CD14-positive monocyte (primary cell): ENCODE measurements around the gene ARID1B. TPM values are rescaled to one million over a fixed set of nuclear protein-coding genes. Genes with fewer than 3 reads are reported as not detected.

Source experiments
- DNase-seq, 3 donors: peaks; one replicate each; pipeline ENCODE4 v3.0.0-alpha.2; 2011 to 2022
- H2AFZ ChIP-seq: 2 replicates; pipeline ENCODE4 v1.6.0; 2012; ENCODE audit warnings: mild to moderate bottlenecking, low read depth, low read length, inconsistent platforms; ENCODE audit not compliant: insufficient read depth, poor library complexity, severe bottlenecking
- H3K27ac ChIP-seq, 2 donors: 1 replicate in 1 of 2; 2 replicates in 1 of 2; pipeline ENCODE4 v1.5.1; 2012 to 2013; ENCODE audit warnings: low read length in 2 of 2, control low read depth in 1 of 2, inconsistent platforms in 1 of 2, low read depth in 1 of 2, mild to moderate bottlenecking in 1 of 2
- H3K27me3 ChIP-seq, 2 donors: one replicate each; pipeline versions ENCODE4 v1.6.0 to v1.6.1; 2011 to 2013; ENCODE audit warnings: low read length in 2 of 2; ENCODE audit not compliant: control insufficient read depth in 2 of 2, insufficient read depth in 2 of 2
- H3K36me3 ChIP-seq, 2 donors: replicated peaks in 1 of 2; 1 replicate in 1 of 2; 2 replicates in 1 of 2; pipeline versions ENCODE4 v1.5.1 to v1.6.1; 2012 to 2013; ENCODE audit warnings: low read length in 2 of 2, control low read depth in 1 of 2, inconsistent platforms in 1 of 2, mild to moderate bottlenecking in 1 of 2; ENCODE audit not compliant: insufficient read depth in 2 of 2, control insufficient read depth in 1 of 2
- H3K4me1 ChIP-seq, 2 donors: 1 replicate in 1 of 2; 2 replicates in 1 of 2; pipeline versions ENCODE4 v1.5.1 to v1.6.1; 2012 to 2013; ENCODE audit warnings: low read length in 2 of 2, control low read depth in 1 of 2, inconsistent platforms in 1 of 2, mild to moderate bottlenecking in 1 of 2, moderate library complexity in 1 of 2; ENCODE audit not compliant: insufficient read depth in 2 of 2, control insufficient read depth in 1 of 2
- H3K4me2 ChIP-seq: replicated peaks from 2 replicates; pipeline ENCODE3; 2012; ENCODE audit warnings: low read length, moderate library complexity, mild to moderate bottlenecking; ENCODE audit not compliant: poor library complexity, severe bottlenecking; ENCODE audit errors: extremely low read depth
- H3K4me3 ChIP-seq, 3 experiments: fragments of 200-600 bp in 1 of 3; sonication (generic) in 1 of 3; replicated peaks in 1 of 3; 1 replicate in 2 of 3; 2 replicates in 1 of 3; pipeline ENCODE4 v1.5.1; 2011 to 2013; ENCODE audit warnings: low read length in 3 of 3, mild to moderate bottlenecking in 3 of 3, control low read depth in 2 of 3, low read depth in 2 of 3, inconsistent platforms in 1 of 3, moderate library complexity in 1 of 3
- H3K79me2 ChIP-seq: 2 replicates; pipeline ENCODE4 v1.6.0; 2012; ENCODE audit warnings: mild to moderate bottlenecking, control low read depth, inconsistent platforms, low read length, moderate library complexity; ENCODE audit not compliant: insufficient read depth
- H3K9ac ChIP-seq: 2 replicates; pipeline ENCODE4 v1.6.0; 2017; ENCODE audit warnings: low read length, mild to moderate bottlenecking; ENCODE audit not compliant: insufficient read depth, poor library complexity, severe bottlenecking
- H3K9me3 ChIP-seq, 2 donors: replicated peaks in 1 of 2; 1 replicate in 1 of 2; 2 replicates in 1 of 2; pipeline versions ENCODE4 v1.5.1 to v1.6.1; 2012 to 2013; ENCODE audit warnings: low read length in 2 of 2, control low read depth in 1 of 2; ENCODE audit not compliant: control insufficient read depth in 1 of 2, insufficient read depth in 1 of 2
- H4K20me1 ChIP-seq: 2 replicates; pipeline ENCODE4 v1.6.0; 2012; ENCODE audit warnings: mild to moderate bottlenecking, low read length, control low read depth, moderate library complexity; ENCODE audit not compliant: insufficient read depth
- H3K27ac Mint-ChIP-seq, 7 donors: one replicate each; pipeline ENCODE4 v1.8.0; 2020; ENCODE audit warnings: mild to moderate bottlenecking in 7 of 7, mixed read lengths in 7 of 7, moderate library complexity in 6 of 7, inconsistent platforms in 2 of 7
- H3K27me3 Mint-ChIP-seq, 3 donors: one replicate each; pipeline ENCODE4 v1.8.0; 2021 to 2022; ENCODE audit warnings: low read depth in 3 of 3, mild to moderate bottlenecking in 3 of 3, mixed read lengths in 3 of 3, moderate library complexity in 3 of 3, inconsistent platforms in 1 of 3
- H3K36me3 Mint-ChIP-seq, 2 donors: one replicate each; pipeline ENCODE4 v1.8.0; 2020; ENCODE audit warnings: mixed read lengths in 2 of 2, inconsistent platforms in 1 of 2, mild to moderate bottlenecking in 1 of 2
- H3K4me1 Mint-ChIP-seq: one replicate; pipeline ENCODE4 v1.8.0; 2020; ENCODE audit warnings: mild to moderate bottlenecking, mixed read lengths
- H3K4me3 Mint-ChIP-seq, 2 donors: one replicate each; pipeline ENCODE4 v1.8.0; 2020; ENCODE audit warnings: mild to moderate bottlenecking in 2 of 2, mixed read lengths in 2 of 2, moderate library complexity in 1 of 2
- H3K9me3 Mint-ChIP-seq, 7 donors: one replicate each; pipeline ENCODE4 v1.8.0; 2020 to 2022; ENCODE audit warnings: mixed read lengths in 7 of 7, mild to moderate bottlenecking in 6 of 7, moderate library complexity in 6 of 7, inconsistent platforms in 2 of 7
- WGBS: methylation state at CpG from one replicate; pipeline ENCODE4 v1.1.5; 2013; ENCODE audit warnings: missing lambda C conversion rate; ENCODE audit not compliant: insufficient coverage; 5-methylcytosine and 5-hydroxymethylcytosine counted together
- intact Hi-C, 2 donors: fragments of 100-400 bp; cut with micrococcal nuclease; formaldehyde crosslinking; loops; one replicate each; pipeline versions ENCODE4 v1.15.0 to v1.15.1; 2023
- polyA plus RNA-seq, 3 donors: library from polyadenylated mRNA; depleted of rRNA in 1 of 3; unstranded in 2 of 3; stranded (reverse) in 1 of 3; fragments of 300-500 nt in 2 of 3; fragments of >200 nt in 1 of 3; fragmentation: Illumina TruSeq in 2 of 3; gene quantifications; 1 replicate in 2 of 3; 2 replicates in 1 of 3; pipeline ENCODE4 v1.2.3, GENCODE V29; 2012 to 2021
- TF ChIP-seq, protein P1 (sequence below): fragments of 200-600 bp; IDR thresholded peaks from one replicate; pipeline ENCODE4 v1.8.0; 2022; ENCODE audit warnings: antibody characterized with exemption, mild to moderate bottlenecking

ARID1B gene
- polyA plus RNA-seq, 3 donors: 3.2 to 22.1 (median 3.8) TPM

DNA sequence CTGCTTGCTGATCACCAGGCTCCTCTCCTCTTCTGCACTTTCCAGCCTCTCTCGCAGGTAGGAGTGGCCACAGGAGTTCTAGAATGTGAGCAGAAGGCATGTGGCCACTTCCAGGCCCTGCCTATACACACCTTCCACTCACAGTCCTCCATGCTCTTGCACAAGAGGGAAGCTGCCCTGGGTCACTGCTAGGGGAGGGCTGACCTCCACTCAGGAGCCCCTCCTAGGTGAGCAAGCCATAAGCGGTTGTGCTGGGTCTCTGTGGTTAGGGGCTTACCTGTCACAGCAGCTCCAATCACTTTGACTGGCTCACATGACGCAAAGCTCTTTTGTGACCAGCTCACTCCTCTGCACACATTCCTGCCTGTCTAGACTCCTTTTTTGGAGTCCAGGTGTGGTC is 477.9 kb downstream of the ARID1B start:
- intact Hi-C loops: no loop called here

DNA sequence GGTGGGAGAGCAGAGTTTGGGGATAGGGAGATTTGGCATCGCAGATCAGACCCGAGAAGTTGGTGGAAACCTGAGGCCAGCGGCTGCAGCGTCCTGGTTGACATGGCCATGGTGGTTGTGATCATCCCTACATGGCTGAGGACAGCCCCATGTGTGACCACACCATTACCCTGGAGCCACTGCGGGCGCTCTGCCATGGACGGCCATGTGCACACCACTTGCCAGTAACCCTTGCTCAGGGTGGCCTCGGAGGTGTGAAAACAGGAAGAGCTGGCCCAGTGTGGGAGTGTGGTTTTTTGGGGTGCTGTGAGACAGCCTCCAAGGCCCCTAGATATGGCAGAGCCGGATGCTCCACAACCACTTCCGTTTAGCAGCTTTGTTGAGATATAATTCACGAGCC is 481.7 kb downstream of the ARID1B start:
- H3K4me3 Mint-ChIP-seq: no peak overlapping the region
- no peak for DNase-seq
- H3K4me1 Mint-ChIP-seq: no peaks in the 10 kb centered on the region
- no peak overlapping the region for H3K4me3 ChIP-seq
- H3K27ac Mint-ChIP-seq: no peak overlapping the region
- H3K79me2 ChIP-seq: no peaks in the 10 kb centered on the region
- H3K4me2 ChIP-seq: no peak overlapping the region
- no peaks in the 10 kb centered on the region for H4K20me1 ChIP-seq
- no peaks in the 10 kb centered on the region for H3K36me3 Mint-ChIP-seq
- no peaks in the 10 kb centered on the region for H3K27me3 ChIP-seq
- 81% methylated on average over 11 of the region's 11 CpGs for WGBS
- no peaks in the 10 kb centered on the region for H3K4me1 ChIP-seq
- intact Hi-C loops: no loop called here
- H3K36me3 ChIP-seq: no peaks in the 10 kb centered on the region
- H3K9me3 Mint-ChIP-seq: no peaks in the 10 kb centered on the region
- no peaks in the 10 kb centered on the region for H3K9me3 ChIP-seq
- no peak overlapping the region for H3K9ac ChIP-seq
- no peak overlapping the region for H3K27ac ChIP-seq
- no peak overlapping the region for H2AFZ ChIP-seq
- H3K27me3 Mint-ChIP-seq: peaks cover 2 to 17% (median 3%) of the 10 kb centered on the region in 3 donors
- TF ChIP-seq, protein P1, sequence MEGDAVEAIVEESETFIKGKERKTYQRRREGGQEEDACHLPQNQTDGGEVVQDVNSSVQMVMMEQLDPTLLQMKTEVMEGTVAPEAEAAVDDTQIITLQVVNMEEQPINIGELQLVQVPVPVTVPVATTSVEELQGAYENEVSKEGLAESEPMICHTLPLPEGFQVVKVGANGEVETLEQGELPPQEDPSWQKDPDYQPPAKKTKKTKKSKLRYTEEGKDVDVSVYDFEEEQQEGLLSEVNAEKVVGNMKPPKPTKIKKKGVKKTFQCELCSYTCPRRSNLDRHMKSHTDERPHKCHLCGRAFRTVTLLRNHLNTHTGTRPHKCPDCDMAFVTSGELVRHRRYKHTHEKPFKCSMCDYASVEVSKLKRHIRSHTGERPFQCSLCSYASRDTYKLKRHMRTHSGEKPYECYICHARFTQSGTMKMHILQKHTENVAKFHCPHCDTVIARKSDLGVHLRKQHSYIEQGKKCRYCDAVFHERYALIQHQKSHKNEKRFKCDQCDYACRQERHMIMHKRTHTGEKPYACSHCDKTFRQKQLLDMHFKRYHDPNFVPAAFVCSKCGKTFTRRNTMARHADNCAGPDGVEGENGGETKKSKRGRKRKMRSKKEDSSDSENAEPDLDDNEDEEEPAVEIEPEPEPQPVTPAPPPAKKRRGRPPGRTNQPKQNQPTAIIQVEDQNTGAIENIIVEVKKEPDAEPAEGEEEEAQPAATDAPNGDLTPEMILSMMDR: no peak

More for the DNA sequence above, 477.9 kb downstream of the ARID1B start:
- H3K27ac Mint-ChIP-seq: no peak overlapping the region
- no peak overlapping the region for H2AFZ ChIP-seq
- no peaks in the 10 kb centered on the region for H4K20me1 ChIP-seq
- H3K9me3 Mint-ChIP-seq: no peaks in the 10 kb centered on the region
- TF ChIP-seq, protein P1: no peak
- DNase-seq: no peak
- H3K4me3 Mint-ChIP-seq: no peak overlapping the region
- no peaks in the 10 kb centered on the region for H3K9me3 ChIP-seq
- no peaks in the 10 kb centered on the region for H3K4me1 Mint-ChIP-seq
- H3K27ac ChIP-seq: no peak overlapping the region
- H3K36me3 ChIP-seq: no peaks in the 10 kb centered on the region
- no peaks in the 10 kb centered on the region for H3K36me3 Mint-ChIP-seq
- WGBS: 100% methylated on average over 1 of the region's 3 CpGs
- H3K4me1 ChIP-seq: no peaks in the 10 kb centered on the region
- no peak overlapping the region for H3K4me3 ChIP-seq
- H3K79me2 ChIP-seq: no peaks in the 10 kb centered on the region
- peaks cover 3 to 18% (median 6%) of the 10 kb centered on the region in 3 donors for H3K27me3 Mint-ChIP-seq
- H3K4me2 ChIP-seq: no peak overlapping the region
- H3K27me3 ChIP-seq: no peaks in the 10 kb centered on the region
- no peak overlapping the region for H3K9ac ChIP-seq
